CD8-positive, alpha-beta memory T cell (primary cell): Measurements from ENCODE around the gene DRD3. TPM values are rescaled to one million over a fixed set of nuclear protein-coding genes. Genes with fewer than 3 reads are reported as not detected.

Experiments used
- CTCF ChIA-PET: fragments of 350-600 bp; sonication (Branson Sonifier 250); formaldehyde crosslinking; loops from one replicate; lab custom pipeline; 2021; ENCODE audit warnings: antibody characterized with exemption; lab: Charles Lee
- POLR2A ChIA-PET: fragments of 350-600 bp; sonication (Branson Sonifier 250); formaldehyde crosslinking; loops from one replicate; lab custom pipeline; 2021; ENCODE audit warnings: antibody characterized with exemption; lab: Charles Lee
- DNase-seq, 5 donors: peaks; one replicate each; pipeline versions ENCODE4 v3.0.0 to v3.0.0-alpha.2; 2020 to 2022; ENCODE audit warnings: mixed read lengths in 1 of 5
- H3K27ac ChIP-seq: one replicate; pipeline ENCODE4 v1.7.0; 2013; ENCODE audit warnings: low read depth, mild to moderate bottlenecking, low read length, moderate library complexity
- H3K27me3 ChIP-seq: 2 replicates; pipeline ENCODE4 v1.7.0; 2013; ENCODE audit warnings: low read length, mild to moderate bottlenecking; ENCODE audit not compliant: insufficient read depth, poor library complexity, severe bottlenecking
- H3K36me3 ChIP-seq: 2 replicates; pipeline ENCODE4 v1.7.0; 2013; ENCODE audit warnings: mild to moderate bottlenecking, low read length, moderate library complexity; ENCODE audit not compliant: insufficient read depth
- H3K4me1 ChIP-seq: 2 replicates; pipeline ENCODE4 v1.7.0; 2013; ENCODE audit warnings: mild to moderate bottlenecking, low read length, moderate library complexity; ENCODE audit not compliant: insufficient read depth
- H3K4me3 ChIP-seq: 2 replicates; pipeline ENCODE4 v1.7.0; 2013; ENCODE audit warnings: mild to moderate bottlenecking, low read length
- H3K9me3 ChIP-seq: 2 replicates; pipeline ENCODE4 v1.7.0; 2013; ENCODE audit warnings: mild to moderate bottlenecking, low read length
- H3K27ac Mint-ChIP-seq, 8 donors: one replicate each; pipeline ENCODE4 v1.8.0; 2020 to 2021; ENCODE audit warnings: mixed read lengths in 8 of 8, mild to moderate bottlenecking in 6 of 8, inconsistent platforms in 3 of 8, moderate library complexity in 3 of 8
- H3K27me3 Mint-ChIP-seq, 2 donors: one replicate each; pipeline ENCODE4 v1.8.0; 2020 to 2021; ENCODE audit warnings: mixed read lengths in 2 of 2, mild to moderate bottlenecking in 1 of 2, moderate library complexity in 1 of 2
- H3K36me3 Mint-ChIP-seq, 3 donors: one replicate each; pipeline ENCODE4 v1.8.0; 2020 to 2021; ENCODE audit warnings: mixed read lengths in 3 of 3, inconsistent platforms in 1 of 3, mild to moderate bottlenecking in 1 of 3
- H3K4me1 Mint-ChIP-seq, 3 donors: one replicate each; pipeline ENCODE4 v1.8.0; 2020 to 2021; ENCODE audit warnings: mixed read lengths in 3 of 3, inconsistent platforms in 1 of 3, mild to moderate bottlenecking in 1 of 3
- H3K4me3 Mint-ChIP-seq, 7 donors: one replicate each; pipeline ENCODE4 v1.8.0; 2020 to 2021; ENCODE audit warnings: mixed read lengths in 7 of 7, mild to moderate bottlenecking in 6 of 7, moderate library complexity in 4 of 7, inconsistent platforms in 2 of 7
- H3K9me3 Mint-ChIP-seq, 5 donors: one replicate each; pipeline ENCODE4 v1.8.0; 2020 to 2022; ENCODE audit warnings: mixed read lengths in 5 of 5, mild to moderate bottlenecking in 3 of 5, moderate library complexity in 2 of 5, inconsistent platforms in 1 of 5
- polyA plus RNA-seq: library from polyadenylated mRNA; unstranded; fragments of 300-500 nt; fragmentation: Illumina TruSeq; gene quantifications from one replicate; pipeline ENCODE4 v1.2.3, GENCODE V29; 2021
- total RNA-seq, 2 experiments: library from RNA; stranded (reverse); gene quantifications; one replicate each; pipeline ENCODE4 v1.2.3, GENCODE V29; 2021

The DRD3 gene
- total and polyA plus RNA-seq, 3 experiments from 2014 or later, result 0.13 TPM; not detected in 2

GRCh38 chr3:114179575-114179974 is 723 bp upstream of the DRD3 start:
- Histone ChIP-seq H3K27me3 (no peaks in the 10 kb centered on the region), H3K4me3 (no peak overlapping the region), H3K9me3 (no peaks in the 10 kb centered on the region), H3K27ac (no peak overlapping the region), H3K36me3 (no peaks in the 10 kb centered on the region), H3K4me1 (no peaks in the 10 kb centered on the region)
- Mint-ChIP-seq H3K4me1 (peaks cover 3 to 12% (median 9%) of the 10 kb centered on the region in 3 donors), H3K36me3 (peaks cover 0 to 15% (median 5%) of the 10 kb centered on the region in 3 donors), H3K4me3 (no peak overlapping the region), H3K9me3 (peaks cover 2 to 7% (median 3%) of the 10 kb centered on the region in 5 donors), H3K27me3 (peaks cover 0 to 5% of the 10 kb centered on the region in 2 donors), H3K27ac (no peak overlapping the region)
- ChIA-PET POLR2A (no interaction called here), CTCF (interaction anchor here (0.8 to 2.4 kb wide), 6 partner anchors 12 to 119 kb away, joined by 3 to 8 read pairs (median 3); no protein-coding TSS in a partner anchor)
- peak in 1 of 5 donors; percentile 46 for DNase-seq

GRCh38 chr3:114176890-114177289 is 2.0 kb downstream of the DRD3 start:
- Mint-ChIP-seq H3K27me3 (peaks cover 0 to 5% of the 10 kb centered on the region in 2 donors), H3K4me3 (no peak overlapping the region), H3K9me3 (no peaks in the 10 kb centered on the region), H3K36me3 (peaks cover 0 to 7% (median 0%) of the 10 kb centered on the region in 3 donors), H3K4me1 (peaks cover 3 to 16% (median 9%) of the 10 kb centered on the region in 3 donors), H3K27ac (no peak overlapping the region)
- CTCF ChIA-PET, result interaction anchor here (1.2 kb wide), 1 partner anchor 114 kb away, joined by 5 read pairs; no protein-coding TSS in a partner anchor
- H3K27me3 ChIP-seq, result no peaks in the 10 kb centered on the region
- no peaks in the 10 kb centered on the region for H3K4me1 ChIP-seq
- no peaks in the 10 kb centered on the region for H3K9me3 ChIP-seq
- H3K27ac ChIP-seq, result no peak overlapping the region
- H3K4me3 ChIP-seq, result no peak overlapping the region
- POLR2A ChIA-PET, result no interaction called here
- no peaks in the 10 kb centered on the region for H3K36me3 ChIP-seq
- no peak for DNase-seq

GRCh38 chr3:114176487-114176886 is 2.4 kb downstream of the DRD3 start:
- Histone ChIP-seq H3K4me3 (no peak overlapping the region), H3K4me1 (no peaks in the 10 kb centered on the region), H3K9me3 (no peaks in the 10 kb centered on the region), H3K27ac (no peak overlapping the region), H3K36me3 (no peaks in the 10 kb centered on the region), H3K27me3 (no peaks in the 10 kb centered on the region)
- Mint-ChIP-seq H3K4me1 (peaks cover 3 to 16% (median 9%) of the 10 kb centered on the region in 3 donors), H3K27me3 (peaks cover 0 to 5% of the 10 kb centered on the region in 2 donors), H3K36me3 (peaks cover 0 to 3% (median 0%) of the 10 kb centered on the region in 3 donors), H3K27ac (no peak overlapping the region), H3K4me3 (no peak overlapping the region), H3K9me3 (no peaks in the 10 kb centered on the region)
- POLR2A ChIA-PET, result no interaction called here
- no peak for DNase-seq
- CTCF ChIA-PET, result interaction anchor here (1.2 kb wide), 1 partner anchor 114 kb away, joined by 5 read pairs; no protein-coding TSS in a partner anchor

GRCh38 chr3:114175204-114175987 is 3.5 kb downstream of the DRD3 start:
- H3K9me3 Mint-ChIP-seq, result no peaks in the 10 kb centered on the region
- Histone ChIP-seq H3K4me1 (no peaks in the 10 kb centered on the region), H3K4me3 (no peak overlapping the region), H3K9me3 (no peaks in the 10 kb centered on the region), H3K27ac (no peak overlapping the region), H3K36me3 (no peaks in the 10 kb centered on the region), H3K27me3 (no peaks in the 10 kb centered on the region)
- CTCF ChIA-PET, result interaction anchor here (0.8 kb wide), 1 partner anchor 243 kb away, joined by 3 read pairs; no protein-coding TSS in a partner anchor
- peaks cover 3 to 16% (median 9%) of the 10 kb centered on the region in 3 donors for H3K4me1 Mint-ChIP-seq
- POLR2A ChIA-PET, result no interaction called here
- no peak overlapping the region for H3K4me3 Mint-ChIP-seq
- H3K27ac Mint-ChIP-seq, result peak overlapping the region in 1 of 8 donors; percentile 73
- H3K27me3 Mint-ChIP-seq, result peaks cover 0 to 5% of the 10 kb centered on the region in 2 donors
- no peak for DNase-seq
- H3K36me3 Mint-ChIP-seq, result peaks cover 0 to 2% (median 0%) of the 10 kb centered on the region in 3 donors

GRCh38 chr3:114171677-114172076 is 7.2 kb downstream of the DRD3 start:
- DNase-seq, result no peak
- ChIA-PET POLR2A (no interaction called here), CTCF (interaction anchor here (0.6 to 1.2 kb wide), 2 partner anchors 9 to 13 kb away, joined by 3 to 4 read pairs; no protein-coding TSS in a partner anchor)
- Histone ChIP-seq H3K4me3 (no peak overlapping the region), H3K27me3 (no peaks in the 10 kb centered on the region), H3K27ac (no peak overlapping the region), H3K9me3 (no peaks in the 10 kb centered on the region), H3K36me3 (no peaks in the 10 kb centered on the region), H3K4me1 (no peaks in the 10 kb centered on the region)
- H3K4me1 Mint-ChIP-seq, result peaks cover 0 to 11% (median 4%) of the 10 kb centered on the region in 3 donors
- H3K27ac Mint-ChIP-seq, result no peak overlapping the region
- peaks cover 0 to 2% (median 0%) of the 10 kb centered on the region in 3 donors for H3K36me3 Mint-ChIP-seq
- no peaks in the 10 kb centered on the region for H3K27me3 Mint-ChIP-seq
- no peaks in the 10 kb centered on the region for H3K9me3 Mint-ChIP-seq
- H3K4me3 Mint-ChIP-seq, result no peak overlapping the region

- H3K27ac ChIP-seq, result no peak overlapping the region
- H3K9me3 ChIP-seq, result no peaks in the 10 kb centered on the region
- POLR2A ChIA-PET, result no interaction called here
- Mint-ChIP-seq H3K9me3 (no peaks in the 10 kb centered on the region), H3K4me1 (no peaks in the 10 kb centered on the region), H3K36me3 (peaks cover 0 to 3% (median 2%) of the 10 kb centered on the region in 3 donors), H3K4me3 (no peak overlapping the region), H3K27me3 (no peaks in the 10 kb centered on the region), H3K27ac (no peak overlapping the region)
- CTCF ChIA-PET, result interaction anchor here (1.2 to 1.5 kb wide), 3 partner anchors 12 to 230 kb away, joined by 3 to 4 read pairs (median 3); no protein-coding TSS in a partner anchor
- H3K27me3 ChIP-seq, result no peaks in the 10 kb centered on the region
- H3K36me3 ChIP-seq, result no peaks in the 10 kb centered on the region
- no peak overlapping the region for H3K4me3 ChIP-seq
- DNase-seq, result no peak
- H3K4me1 ChIP-seq, result no peaks in the 10 kb centered on the region
These were observed 10.7 kb downstream of the DRD3 start for GRCh38 chr3:114168150-114168549.

- Histone ChIP-seq H3K36me3 (no peaks in the 10 kb centered on the region), H3K9me3 (no peaks in the 10 kb centered on the region), H3K27me3 (no peaks in the 10 kb centered on the region), H3K27ac (no peak overlapping the region), H3K4me1 (peaks cover 4% of the 10 kb centered on the region), H3K4me3 (no peak overlapping the region)
- H3K36me3 Mint-ChIP-seq, result peaks cover 0 to 1% (median 0%) of the 10 kb centered on the region in 3 donors
- peak overlapping the region in 1 of 8 donors; percentile 66 for H3K27ac Mint-ChIP-seq
- H3K27me3 Mint-ChIP-seq, result no peaks in the 10 kb centered on the region
- peaks cover 6 to 15% (median 11%) of the 10 kb centered on the region in 3 donors for H3K4me1 Mint-ChIP-seq
- no peaks in the 10 kb centered on the region for H3K9me3 Mint-ChIP-seq
- DNase-seq, result no peak
- no peak overlapping the region for H3K4me3 Mint-ChIP-seq
- POLR2A ChIA-PET, result no interaction called here
- CTCF ChIA-PET, result interaction anchor here (1.2 to 7.4 kb wide), 3 partner anchors 57 to 142 kb away, joined by 3 to 49 read pairs (median 6); no protein-coding TSS in a partner anchor
These were observed 21.5 kb downstream of the DRD3 start for GRCh38 chr3:114157321-114157720.
